Measurements from ENCODE around the gene ASCC3.

- TF ChIP-seq CTCF (IDR thresholded peaks at IDR 0.05; ENCODE audit: poor library complexity) = no peak
- no peak for TF ChIP-seq EZH2 (IDR thresholded peaks at IDR 0.05; ENCODE audit: borderline replicate concordance)
- no peak for TF ChIP-seq EZH2phosphoT487 (IDR thresholded peaks at IDR 0.05; ENCODE audit: low read depth, severe bottlenecking, unreplicated experiment)
Measured at GRCh38 chr6:100745419-100746041, 135.6 kb downstream of the ASCC3 start.

Measured in hepatocyte (in vitro differentiated cells).